HEK293T (cell line): ENCODE results near the gene PAN2.
"Not testable (repeated sequence)": the region's sequence is repeated elsewhere in the genome, so short reads cannot be mapped to it uniquely, and the experiment has no call there.

ENCODE experiments used
- CTCF ChIA-PET: fragments of 350-600 bp; formaldehyde crosslinking; extraction: SDS; loops from one replicate; lab custom pipeline; 2021; ENCODE audit warnings: antibody characterized with exemption, inconsistent platforms; lab: Yijun Ruan, JAX
- POLR2A ChIA-PET: fragments of 350-600 bp; formaldehyde crosslinking; extraction: SDS; loops from one replicate; lab custom pipeline; 2020; ENCODE audit warnings: antibody characterized with exemption, inconsistent platforms; lab: Yijun Ruan, JAX
- DNase-seq: peaks from one replicate; pipeline ENCODE4 v3.0.0; 2012; ENCODE audit warnings: mixed read lengths; ENCODE audit errors: extremely low spot score
- ARNT ChIP-seq: fragments of 450-650 bp; IDR thresholded peaks from 2 replicates; pipeline ENCODE4 v1.6.1; 2017; ENCODE audit warnings: mild to moderate bottlenecking
- BHLHE40 ChIP-seq: fragments of 450-650 bp; IDR thresholded peaks from 2 replicates; pipeline ENCODE4 v1.6.1; 2016; ENCODE audit warnings: mild to moderate bottlenecking, moderate library complexity, borderline replicate concordance
- CTBP1 ChIP-seq: fragments of 450-650 bp; IDR thresholded peaks from 2 replicates; pipeline ENCODE4 v1.6.1; 2016; ENCODE audit warnings: borderline replicate concordance
- ELF4 ChIP-seq: fragments of 450-650 bp; IDR thresholded peaks from 2 replicates; pipeline ENCODE4 v1.6.1; 2017; ENCODE audit warnings: antibody characterized with exemption
- FOXA1 ChIP-seq: fragments of 450-650 bp; IDR thresholded peaks from 2 replicates; pipeline ENCODE4 v1.6.1; 2016; ENCODE audit warnings: mild to moderate bottlenecking
- FOXK2 ChIP-seq: fragments of 450-650 bp; IDR thresholded peaks from 2 replicates; pipeline ENCODE4 v1.6.1; 2016; ENCODE audit warnings: mild to moderate bottlenecking
- FOXM1 ChIP-seq: fragments of 450-650 bp; IDR thresholded peaks from 2 replicates; pipeline ENCODE4 v1.6.1; 2017; ENCODE audit warnings: mild to moderate bottlenecking, borderline replicate concordance
- HDGF ChIP-seq: fragments of 450-650 bp; IDR thresholded peaks from 2 replicates; pipeline ENCODE4 v1.6.1; 2017; ENCODE audit warnings: antibody characterized with exemption, borderline replicate concordance
- L3MBTL2 ChIP-seq: fragments of 450-650 bp; conservative IDR thresholded peaks from 2 replicates; pipeline ENCODE4 v1.6.1; 2016; ENCODE audit warnings: mild to moderate bottlenecking
- LEF1 ChIP-seq: fragments of 450-650 bp; IDR thresholded peaks from 2 replicates; pipeline ENCODE4 v1.6.1; 2017; ENCODE audit warnings: mild to moderate bottlenecking, borderline replicate concordance
- SP1 ChIP-seq: fragments of 450-650 bp; IDR thresholded peaks from 2 replicates; pipeline ENCODE4 v1.6.1; 2017
- SUZ12 ChIP-seq: fragments of 450-650 bp; IDR thresholded peaks from 2 replicates; pipeline ENCODE4 v1.6.1; 2016; ENCODE audit warnings: mild to moderate bottlenecking
- TARDBP ChIP-seq: fragments of 450-650 bp; IDR thresholded peaks from 2 replicates; pipeline ENCODE4 v1.6.1; 2016
- ZNF384 ChIP-seq: fragments of 450-650 bp; IDR thresholded peaks from 2 replicates; pipeline ENCODE4 v1.6.1; 2016
- TF ChIP-seq, protein P1 (sequence below): fragments of 450-650 bp; IDR thresholded peaks from 2 replicates; pipeline ENCODE4 v1.6.1; 2016

The PAN2 gene

DNA sequence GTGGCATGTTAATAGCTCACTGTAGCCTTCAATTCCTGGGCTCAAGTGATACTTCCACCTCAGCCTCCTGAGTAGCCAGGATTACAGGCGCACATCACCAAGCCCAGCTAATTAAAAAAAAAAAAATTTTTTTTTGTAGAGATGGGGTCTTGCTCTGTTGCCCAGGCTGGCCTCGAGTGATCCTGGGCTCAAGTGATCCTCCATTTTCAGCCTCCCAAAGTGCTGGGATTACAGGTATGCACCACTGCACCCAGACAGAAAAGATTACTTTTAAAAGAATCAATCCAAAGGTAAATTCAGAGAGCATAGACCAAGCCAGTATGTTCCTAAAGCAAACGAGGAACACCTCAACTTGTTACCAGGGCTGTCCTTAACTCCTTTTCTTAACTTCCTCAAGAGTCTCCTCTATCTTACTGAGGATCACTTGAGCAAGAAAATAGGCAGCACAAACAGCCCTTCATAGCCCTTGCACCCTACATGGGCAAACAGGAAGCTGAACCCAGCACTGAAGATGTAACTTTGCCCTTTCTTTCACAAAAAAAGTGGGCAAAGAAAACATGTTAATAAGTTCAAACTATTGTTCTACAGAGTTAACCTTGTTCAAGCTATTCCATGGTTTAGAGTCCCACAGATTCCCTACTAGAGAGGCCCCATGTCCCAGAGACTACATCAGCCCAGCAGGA lies 45.0 kb downstream of the PAN2 start:
- POLR2A ChIA-PET, result no interaction called here
- CTCF ChIA-PET, result no interaction called here
- DNase-seq, result no peak
- TF ChIP-seq FOXK2, result no peak
- no peak for TF ChIP-seq HDGF
- no peak for TF ChIP-seq ELF4
- TF ChIP-seq ARNT, result no peak
- TF ChIP-seq SUZ12, result no peak
- TF ChIP-seq, protein P1, sequence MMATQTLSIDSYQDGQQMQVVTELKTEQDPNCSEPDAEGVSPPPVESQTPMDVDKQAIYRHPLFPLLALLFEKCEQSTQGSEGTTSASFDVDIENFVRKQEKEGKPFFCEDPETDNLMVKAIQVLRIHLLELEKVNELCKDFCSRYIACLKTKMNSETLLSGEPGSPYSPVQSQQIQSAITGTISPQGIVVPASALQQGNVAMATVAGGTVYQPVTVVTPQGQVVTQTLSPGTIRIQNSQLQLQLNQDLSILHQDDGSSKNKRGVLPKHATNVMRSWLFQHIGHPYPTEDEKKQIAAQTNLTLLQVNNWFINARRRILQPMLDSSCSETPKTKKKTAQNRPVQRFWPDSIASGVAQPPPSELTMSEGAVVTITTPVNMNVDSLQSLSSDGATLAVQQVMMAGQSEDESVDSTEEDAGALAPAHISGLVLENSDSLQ, result no peak
- no peak for TF ChIP-seq CTBP1
- TF ChIP-seq ZNF384, result no peak
- TF ChIP-seq FOXA1, result no peak
- TF ChIP-seq LEF1, result no peak
- no peak for TF ChIP-seq SP1
- TF ChIP-seq L3MBTL2, result no peak
- TF ChIP-seq BHLHE40, result no peak
- no peak for TF ChIP-seq TARDBP
- no peak for TF ChIP-seq FOXM1

DNA sequence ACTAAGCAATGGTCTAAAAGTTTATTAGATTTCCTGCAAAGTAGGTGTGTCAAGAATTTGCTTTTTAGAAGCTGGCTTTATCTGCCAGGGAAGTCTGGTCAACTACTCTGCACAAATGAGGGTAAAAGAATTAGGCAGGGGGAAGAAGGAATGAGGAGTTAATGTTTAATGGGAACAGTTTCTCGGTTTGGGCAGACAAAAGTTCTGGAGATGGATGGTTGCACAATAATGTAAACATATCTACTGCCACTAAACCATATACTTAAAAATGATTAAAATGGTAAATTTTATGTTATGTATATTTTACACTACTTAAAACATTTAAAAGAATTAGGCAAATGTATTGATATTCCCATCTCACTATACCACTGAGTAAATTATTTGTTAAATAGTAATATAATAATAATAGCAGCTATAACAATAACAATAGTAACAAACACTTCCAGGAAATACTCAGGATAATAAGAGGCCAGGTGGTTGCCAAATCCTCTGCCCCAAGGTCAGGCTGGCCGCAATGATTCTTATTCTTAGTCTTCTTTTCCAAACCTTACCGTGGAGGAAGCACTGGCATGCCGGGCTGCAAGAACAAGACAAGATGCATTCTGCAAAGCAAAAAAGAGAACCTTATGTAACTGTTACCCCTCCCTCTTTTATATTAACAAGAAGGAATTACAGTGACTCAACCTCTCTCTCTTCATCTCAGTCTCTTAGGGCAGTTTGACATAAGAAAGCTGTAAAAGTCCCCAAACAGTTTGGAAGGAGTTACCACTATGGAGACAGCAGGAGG lies 47.6 kb downstream of the PAN2 start:
- POLR2A ChIA-PET, result interaction anchor here (0.8 to 1.1 kb wide), 2 partner anchors 14 to 168 kb away, joined by 3 to 4 read pairs; partner anchors contain the start of genes CS and ZC3H10
- CTCF ChIA-PET, result no interaction called here

DNA sequence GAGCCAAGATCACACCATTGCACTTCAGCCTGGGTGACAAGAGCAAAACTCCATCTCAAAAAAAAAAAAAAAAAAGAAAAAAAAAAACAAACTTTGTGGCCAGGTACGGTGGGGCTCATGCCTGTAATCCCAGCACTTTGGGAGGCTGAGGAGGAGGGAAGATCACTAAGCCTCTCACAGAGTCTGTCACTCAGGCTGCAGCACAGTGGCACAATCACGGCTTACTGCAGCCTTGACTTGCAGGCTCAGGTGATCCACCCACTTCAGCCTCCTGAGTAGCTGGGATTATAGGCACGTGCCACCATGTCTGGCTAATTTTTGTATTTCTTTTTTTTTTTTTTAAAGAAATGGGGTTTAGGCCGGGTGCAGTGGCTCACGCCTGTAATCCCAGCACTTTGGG lies 49.5 kb downstream of the PAN2 start:
- POLR2A ChIA-PET, DNase-seq, CTCF ChIA-PET: not testable (repeated sequence)

More for the DNA sequence above, 47.6 kb downstream of the PAN2 start:
- no peak for DNase-seq
- no peak for TF ChIP-seq TARDBP
- no peak for TF ChIP-seq LEF1
- TF ChIP-seq ARNT, result no peak
- TF ChIP-seq, protein P1, result no peak

DNA sequence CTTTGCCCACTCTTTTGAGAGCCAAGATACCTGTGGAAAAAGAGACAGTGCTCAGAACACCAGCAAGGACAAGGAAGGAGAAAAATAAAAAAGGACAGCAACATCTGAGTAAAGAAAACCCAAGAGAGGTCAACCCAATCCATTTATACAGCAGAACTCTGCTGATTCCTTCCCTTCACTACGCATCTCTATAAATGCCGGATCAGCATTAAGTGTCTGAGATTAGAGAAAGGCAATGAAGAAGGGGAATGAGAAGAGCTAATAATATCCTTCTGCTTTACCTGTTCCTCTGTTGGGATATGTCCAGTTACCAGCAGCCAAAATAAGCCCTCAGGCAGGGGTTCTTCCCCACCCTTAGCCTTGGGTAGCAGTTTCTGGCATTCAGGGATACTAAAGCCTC lies 51.2 kb downstream of the PAN2 start:
- TF ChIP-seq FOXK2 (no peak), CTBP1 (no peak), ZNF384 (no peak), TARDBP (no peak), ARNT (no peak), ELF4 (no peak), SUZ12 (no peak)
- TF ChIP-seq, protein P1, result no peak
- ChIA-PET CTCF (no interaction called here), POLR2A (no interaction called here)
- DNase-seq, result no peak

DNA sequence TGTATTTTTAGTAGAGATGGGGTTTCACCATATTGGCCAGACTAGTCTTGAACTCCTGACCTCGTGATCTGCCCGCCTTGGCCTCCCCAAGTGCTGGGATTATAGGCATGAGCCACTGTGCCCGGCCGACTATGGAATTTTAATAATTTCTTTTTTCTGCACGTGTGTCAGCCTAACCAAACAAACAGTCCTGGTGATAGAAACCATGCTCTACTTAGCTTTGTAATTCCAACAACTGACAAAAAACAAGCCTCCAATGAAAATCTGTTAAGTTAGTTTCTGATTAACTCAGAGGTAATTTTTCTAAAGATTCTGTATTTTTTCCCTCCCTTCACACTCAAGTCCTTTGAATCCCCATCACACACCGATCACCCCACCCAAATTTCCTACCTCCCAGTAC lies 51.8 kb downstream of the PAN2 start:
- POLR2A ChIA-PET, result no interaction called here
- no peak for DNase-seq
- TF ChIP-seq SUZ12, result no peak
- no peak for TF ChIP-seq LEF1
- no peak for TF ChIP-seq CTBP1
- no peak for TF ChIP-seq FOXK2
- no peak for TF ChIP-seq L3MBTL2
- no peak for TF ChIP-seq TARDBP
- TF ChIP-seq BHLHE40, result no peak
- TF ChIP-seq ARNT, result no peak
- no peak for TF ChIP-seq ZNF384
- TF ChIP-seq, protein P1, result no peak
- TF ChIP-seq FOXM1, result no peak
- CTCF ChIA-PET, result no interaction called here

DNA sequence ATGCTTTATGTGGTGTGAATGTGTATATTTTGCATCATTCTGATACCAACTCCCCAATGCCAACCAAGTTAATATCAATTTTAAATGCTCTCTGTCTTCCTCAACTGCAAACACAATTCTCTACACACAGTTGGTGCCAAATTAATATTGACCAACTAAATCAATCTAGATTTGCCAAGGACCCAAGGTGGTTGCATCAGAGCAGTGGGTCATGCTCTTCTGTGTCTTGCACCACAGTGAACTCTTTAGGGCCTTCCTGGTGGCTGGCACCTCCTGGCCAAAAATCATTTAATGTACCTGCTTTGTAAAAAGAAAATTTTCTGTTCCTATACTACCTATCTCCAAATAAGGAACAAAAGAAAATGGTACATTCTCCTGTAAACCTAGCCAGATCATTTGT lies 53.0 kb downstream of the PAN2 start:
- TF ChIP-seq BHLHE40 (no peak), SP1 (no peak), ZNF384 (no peak), LEF1 (no peak), FOXA1 (no peak), FOXK2 (no peak), ARNT (no peak)
- ChIA-PET POLR2A (no interaction called here), CTCF (no interaction called here)

More for the DNA sequence above, 53.0 kb downstream of the PAN2 start:
- no peak for DNase-seq
